ENCODE data around the gene JAM3. TPM values are rescaled to one million over a fixed set of nuclear protein-coding genes. Genes with fewer than 3 reads are reported as not detected.

JAM3 gene
- total RNA-seq, 1 donor from 2014 or later: 49.5 TPM

GRCh38 chr11:134200688-134201087 is 131.8 kb downstream of the JAM3 start:
- DNase-seq: no peak

Other genes with a start within 250 kb of the JAM3 start
- not detected in 2 replicates for gene SPATA19, start 223.6 kb upstream of the JAM3 start, total RNA-seq
- 0.05 and 0.17 TPM in 2 replicates for gene IGSF9B, start 112.1 kb upstream of the JAM3 start, total RNA-seq
- gene NCAPD3, start 154.9 kb downstream of the JAM3 start, total RNA-seq: 20.6 and 38.5 TPM in 2 replicates
- 40.7 and 42.0 TPM in 2 replicates for gene VPS26B, start 155.6 kb downstream of the JAM3 start, total RNA-seq
- 58.7 and 76.3 TPM in 2 replicates for gene THYN1, start 184.3 kb downstream of the JAM3 start, total RNA-seq
- gene ACAD8, start 184.5 kb downstream of the JAM3 start, total RNA-seq: 24.5 and 27.2 TPM in 2 replicates
- not detected in 2 replicates for gene GLB1L3, start 207.3 kb downstream of the JAM3 start, total RNA-seq

Data from dermis blood vessel endothelial cell (primary cell).